ENCODE measurements around the gene ZCCHC9.
"Not testable (repeated sequence)": the region's sequence is repeated elsewhere in the genome, so short reads cannot be mapped to it uniquely, and the experiment has no call there.

ZCCHC9 gene

GRCh38 chr5:81265101-81265500, 36.3 kb upstream of the ZCCHC9 start:
- no peak for DNase-seq (ENCODE audit: low read depth)
- in situ Hi-C loops (cut with HindIII; ENCODE audit: low sequenced_read_pairs) = no loop called here
- H3K4me3 ChIP-seq (ENCODE audit: low read depth, low read length) = no peak overlapping the region
- TF ChIP-seq CTCF (IDR thresholded peaks at IDR 0.05; ENCODE audit: low read depth, low read length, missing control alignments) = no peak

GRCh38 chr5:81268521-81269196, 32.7 kb upstream of the ZCCHC9 start:
- DNase-seq (ENCODE audit: low read depth) = peak; percentile 67
- H3K4me3 ChIP-seq (ENCODE audit: low read depth, low read length) = no peak overlapping the region
- TF ChIP-seq CTCF (IDR thresholded peaks at IDR 0.05; ENCODE audit: low read depth, low read length, missing control alignments) = no peak
- in situ Hi-C loops (cut with HindIII; ENCODE audit: low sequenced_read_pairs) = no loop called here

- in situ Hi-C loops (cut with HindIII; ENCODE audit: low sequenced_read_pairs) = no loop called here
- no peak for TF ChIP-seq CTCF (IDR thresholded peaks at IDR 0.05; ENCODE audit: low read depth, low read length, missing control alignments)
- no peak for DNase-seq (ENCODE audit: low read depth)
- H3K4me3 ChIP-seq (ENCODE audit: low read depth, low read length) = no peak overlapping the region
These were observed 31.5 kb upstream of the ZCCHC9 start for GRCh38 chr5:81269751-81270393.

- H3K4me3 ChIP-seq (ENCODE audit: low read depth, low read length); DNase-seq (ENCODE audit: low read depth); in situ Hi-C loops (cut with HindIII; ENCODE audit: low sequenced_read_pairs): not testable (repeated sequence)
These were observed 30.9 kb upstream of the ZCCHC9 start for GRCh38 chr5:81270394-81271027.

- TF ChIP-seq CTCF (IDR thresholded peaks at IDR 0.05; ENCODE audit: low read depth, low read length, missing control alignments) = no peak
- in situ Hi-C loops (cut with HindIII; ENCODE audit: low sequenced_read_pairs) = no loop called here
- DNase-seq (ENCODE audit: low read depth) = no peak
- H3K4me3 ChIP-seq (ENCODE audit: low read depth, low read length) = no peak overlapping the region
These were observed 17.4 kb upstream of the ZCCHC9 start for GRCh38 chr5:81283976-81284375.

- H3K4me3 ChIP-seq (ENCODE audit: low read depth, low read length) = no peak overlapping the region
- in situ Hi-C loops (cut with HindIII; ENCODE audit: low sequenced_read_pairs) = no loop called here
- DNase-seq (ENCODE audit: low read depth) = no peak
- TF ChIP-seq CTCF (IDR thresholded peaks at IDR 0.05; ENCODE audit: low read depth, low read length, missing control alignments) = no peak
These were observed 15.2 kb upstream of the ZCCHC9 start for GRCh38 chr5:81286059-81286617.

GRCh38 chr5:81288021-81288433, 13.4 kb upstream of the ZCCHC9 start:
- no peak for DNase-seq (ENCODE audit: low read depth)
- H3K4me3 ChIP-seq (ENCODE audit: low read depth, low read length) = no peak overlapping the region
- no peak for TF ChIP-seq CTCF (IDR thresholded peaks at IDR 0.05; ENCODE audit: low read depth, low read length, missing control alignments)
- in situ Hi-C loops (cut with HindIII; ENCODE audit: low sequenced_read_pairs) = no loop called here
